Right lobe of liver (tissue), 4 donors: ENCODE data around the gene PPP1R3C.

ENCODE experiments used
- CTCF ChIP-seq, 4 donors: fragments of 200-600 bp in 3 of 4; fragments of 450-650 bp in 1 of 4; IDR thresholded peaks; one replicate each; pipeline versions ENCODE4 v1.5.1 to v1.8.0; 2016 to 2022; ENCODE audit warnings: antibody characterized with exemption in 4 of 4, mild to moderate bottlenecking in 2 of 4
- POLR2A ChIP-seq: fragments of 450-650 bp; IDR thresholded peaks from one replicate; pipeline ENCODE4 v1.6.1; 2017; ENCODE audit warnings: antibody characterized with exemption, mild to moderate bottlenecking
- donor health status: DM: no; HTN: no; CAD: no.
- donor health status: DM: no; HTN: no; CAD: no.
- donor health status: DM: no; HTN: yes; CAD: no.

GRCh38 chr10:91589658-91590035 is 43.2 kb downstream of the PPP1R3C start:
- TF ChIP-seq CTCF (IDR thresholded peaks at IDR 0.05) (no peak), POLR2A (no peak)
